DMS153 treated with DMSO at 0.1 percent for 48 hours (cell line): ENCODE measurements around the gene EBF4.
"Not testable (repeated sequence)": the region's sequence is repeated elsewhere in the genome, so short reads cannot be mapped to it uniquely, and the experiment has no call there.

Experiments
- DNase-seq: peaks from one replicate; lab custom pipeline; 2025; ENCODE audit not compliant: unreplicated experiment; lab: John Stamatoyannopoulos, UW

EBF4 gene

GRCh38 chr20:2755451-2756055, 63.0 kb downstream of the EBF4 start:
- no peak for DNase-seq

GRCh38 chr20:2756056-2756611, 63.6 kb downstream of the EBF4 start:
- DNase-seq = no peak

GRCh38 chr20:2757001-2757400, 64.4 kb downstream of the EBF4 start:
- no peak for DNase-seq

- no peak for DNase-seq
These were observed 65.4 kb downstream of the EBF4 start for GRCh38 chr20:2757969-2758368.

GRCh38 chr20:2759143-2759542, 66.6 kb downstream of the EBF4 start:
- no peak for DNase-seq

GRCh38 chr20:2759603-2760296, 67.2 kb downstream of the EBF4 start:
- no peak for DNase-seq

GRCh38 chr20:2760297-2760951, 67.8 kb downstream of the EBF4 start:
- no peak for DNase-seq

GRCh38 chr20:2760952-2761305, 68.3 kb downstream of the EBF4 start:
- no peak for DNase-seq

- DNase-seq = no peak
These were observed 69.3 kb downstream of the EBF4 start for GRCh38 chr20:2761885-2762284.

GRCh38 chr20:2762578-2763131, 70.1 kb downstream of the EBF4 start:
- no peak for DNase-seq

GRCh38 chr20:2763186-2763585, 70.6 kb downstream of the EBF4 start:
- no peak for DNase-seq

- no peak for DNase-seq
These were observed 75.4 kb downstream of the EBF4 start for GRCh38 chr20:2767768-2768631.

- no peak for DNase-seq
These were observed 76.0 kb downstream of the EBF4 start for GRCh38 chr20:2768632-2769015.

GRCh38 chr20:2770091-2770490, 77.5 kb downstream of the EBF4 start:
- DNase-seq = not testable (repeated sequence)

- no peak for DNase-seq
These were observed 79.1 kb downstream of the EBF4 start for GRCh38 chr20:2771631-2772080.

- no peak for DNase-seq
These were observed 81.2 kb downstream of the EBF4 start for GRCh38 chr20:2773812-2774211.

- no peak for DNase-seq
These were observed 82.6 kb downstream of the EBF4 start for GRCh38 chr20:2775139-2775538.

GRCh38 chr20:2778602-2779321, 86.2 kb downstream of the EBF4 start:
- no peak for DNase-seq

GRCh38 chr20:2780948-2781347, 88.4 kb downstream of the EBF4 start:
- DNase-seq = no peak

- DNase-seq = no peak
These were observed 91.5 kb downstream of the EBF4 start for GRCh38 chr20:2783908-2784566.
